GM12891 (cell line): Measurements from ENCODE around the gene COL12A1.

Experiments used
- POLR2A ChIP-seq: IDR thresholded peaks from 2 replicates; pipeline ENCODE4 v1.6.1; 2011; ENCODE audit warnings: low read depth, low read length, control low read depth
- POLR2AphosphoS5 ChIP-seq: IDR thresholded peaks from 2 replicates; pipeline ENCODE4 v1.6.1; 2011; ENCODE audit warnings: low read depth, low read length, control low read depth
- POU2F2 ChIP-seq: IDR thresholded peaks from 2 replicates; pipeline ENCODE4 v1.6.1; 2011; ENCODE audit warnings: low read depth, mild to moderate bottlenecking, control low read depth, low read length, moderate library complexity
- SPI1 ChIP-seq: IDR thresholded peaks from 2 replicates; pipeline ENCODE4 v1.6.1; 2011; ENCODE audit warnings: low read depth, low read length, control low read depth
- TAF1 ChIP-seq: IDR thresholded peaks from 2 replicates; pipeline ENCODE4 v1.6.1; 2011; ENCODE audit warnings: low read depth, low read length, control low read depth

- TF ChIP-seq POLR2AphosphoS5, result no peak
- no peak for TF ChIP-seq POLR2A
- TF ChIP-seq POU2F2, result no peak
- TF ChIP-seq TAF1, result no peak
- TF ChIP-seq SPI1, result no peak
Observed at GRCh38 chr6:75206576-75207342, 906 bp upstream of the COL12A1 start.
